LNCAP (cell line): Measurements from ENCODE around the gene HDAC4.

ENCODE experiments used
- CTCF ChIP-seq: fragments of 450-650 bp; IDR thresholded peaks from 2 replicates; pipeline ENCODE4 v1.5.1; 2017; ENCODE audit warnings: mild to moderate bottlenecking

The HDAC4 gene

GRCh38 chr2:239008004-239008403 lies 392.8 kb downstream of the HDAC4 start:
- TF ChIP-seq CTCF = no peak

GRCh38 chr2:239006622-239007285 lies 394.1 kb downstream of the HDAC4 start:
- no peak for TF ChIP-seq CTCF

- TF ChIP-seq CTCF = no peak
Observed at GRCh38 chr2:239005586-239005985, 395.2 kb downstream of the HDAC4 start.

- no peak for TF ChIP-seq CTCF
Observed at GRCh38 chr2:239004274-239005015, 396.4 kb downstream of the HDAC4 start.

- TF ChIP-seq CTCF = no peak
Observed at GRCh38 chr2:239003624-239004273, 397.1 kb downstream of the HDAC4 start.

- TF ChIP-seq CTCF = no peak; the same call in 1 of the 2 replicates
Observed at GRCh38 chr2:239002954-239003623, 397.7 kb downstream of the HDAC4 start.

- no peak for TF ChIP-seq CTCF
Observed at GRCh38 chr2:239002591-239002953, 398.2 kb downstream of the HDAC4 start.
